Transverse colon (tissue), 4 donors: ENCODE measurements around the gene PGM2. TPM values are rescaled to one million over a fixed set of nuclear protein-coding genes. Genes with fewer than 3 reads are reported as not detected.

Experiments used
- DNase-seq: peaks from one replicate; pipeline ENCODE4 v3.0.0-alpha.2; 2019
- H3K27ac ChIP-seq, 4 donors: fragments of 200-600 bp; sonication (generic); 2 replicates each; pipeline ENCODE4 v1.5.1; 2016 to 2018; ENCODE audit warnings: inconsistent platforms in 4 of 4
- H3K27me3 ChIP-seq: fragments of 200-600 bp; sonication (generic); 2 replicates; pipeline ENCODE4 v1.5.1; 2017; ENCODE audit warnings: inconsistent platforms
- H3K36me3 ChIP-seq, 4 donors: fragments of 200-600 bp; sonication (generic); 2 replicates each; pipeline ENCODE4 v1.5.1; 2017 to 2019; ENCODE audit warnings: inconsistent platforms in 4 of 4
- H3K4me1 ChIP-seq, 4 donors: fragments of 200-600 bp; sonication (generic); 2 replicates each; pipeline ENCODE4 v1.5.1; 2017 to 2020; ENCODE audit warnings: inconsistent platforms in 4 of 4
- H3K4me3 ChIP-seq, 4 donors: fragments of 200-600 bp; sonication (generic); 1 replicate in 1 of 4; 2 replicates in 3 of 4; pipeline versions ENCODE4 v1.5.1 to v1.6.1; 2017 to 2019; ENCODE audit warnings: inconsistent platforms in 4 of 4
- H3K9me3 ChIP-seq, 2 donors: fragments of 200-600 bp; sonication (generic); 2 replicates each; pipeline ENCODE4 v1.5.1; 2017 to 2019; ENCODE audit warnings: inconsistent platforms in 2 of 2
- EP300 ChIP-seq: sonication (generic); formaldehyde crosslinking; IDR thresholded peaks from one replicate; pipeline ENCODE4 v1.6.1; 2017; ENCODE audit warnings: antibody characterized with exemption, low read depth
- POLR2A ChIP-seq: fragments of 450-650 bp; IDR thresholded peaks from one replicate; pipeline ENCODE4 v1.6.1; 2016; ENCODE audit warnings: antibody characterized with exemption, mild to moderate bottlenecking, moderate library complexity
- POLR2AphosphoS5 ChIP-seq, 3 donors: sonication (generic); formaldehyde crosslinking; IDR thresholded peaks; one replicate each; pipeline ENCODE4 v1.6.1; 2016; ENCODE audit warnings: antibody characterized with exemption in 3 of 3
- WGBS, 2 donors: methylation state at CpG; one replicate each; pipeline ENCODE4 v1.1.5; 2018; ENCODE audit warnings: low coverage in 1 of 2; 5-methylcytosine and 5-hydroxymethylcytosine counted together
- in situ Hi-C, 4 donors: fragments of 200-750 bp; cut with MboI; loops; one replicate each; pipeline versions ENCODE4 v1.15.0 to v1.15.1; 2017; ENCODE audit warnings: low sequenced_read_pairs in 3 of 4, low pct_ligation_motif_present in 1 of 4, low pct_unique_long_range_greater_than_20kb in 1 of 4
- intact Hi-C: fragments of 100-400 bp; cut with DNase I; formaldehyde crosslinking; loops from one replicate; pipeline ENCODE4 v1.15.1; 2023; ENCODE audit warnings: low total_unique reads
- total RNA-seq, 4 donors: library from RNA; depleted of rRNA; stranded (reverse); fragments of >200 nt; gene quantifications; one replicate each; pipeline ENCODE4 v1.1.0, GENCODE V29; 2016
- TF ChIP-seq, protein P1 (sequence below), 5 experiments: fragments of 200-600 bp in 3 of 5; fragments of 450-650 bp in 2 of 5; sonication (generic) in 3 of 5; IDR thresholded peaks; 1 replicate in 2 of 5; 2 replicates in 3 of 5; pipeline ENCODE4 v1.5.1; 2016 to 2017; ENCODE audit warnings: antibody characterized with exemption in 5 of 5, inconsistent platforms in 3 of 5, mild to moderate bottlenecking in 2 of 5, moderate library complexity in 1 of 5

PGM2 gene
- total RNA-seq, 4 donors from 2014 or later: 5.8 to 21.0 (median 14.7) TPM

- Histone ChIP-seq H3K4me1 (peaks cover 0 to 5% (median 0%) of the 10 kb centered on the region in 4 donors), H3K4me3 (no peak overlapping the region), H3K36me3 (no peaks in the 10 kb centered on the region), H3K9me3 (no peaks in the 10 kb centered on the region), H3K27ac (no peak overlapping the region), H3K27me3 (no peaks in the 10 kb centered on the region)
- no peak for DNase-seq
- TF ChIP-seq POLR2AphosphoS5 (IDR thresholded peaks at IDR 0.05): no peak
- TF ChIP-seq EP300: no peak
- no peak for TF ChIP-seq POLR2A
- TF ChIP-seq, protein P1, sequence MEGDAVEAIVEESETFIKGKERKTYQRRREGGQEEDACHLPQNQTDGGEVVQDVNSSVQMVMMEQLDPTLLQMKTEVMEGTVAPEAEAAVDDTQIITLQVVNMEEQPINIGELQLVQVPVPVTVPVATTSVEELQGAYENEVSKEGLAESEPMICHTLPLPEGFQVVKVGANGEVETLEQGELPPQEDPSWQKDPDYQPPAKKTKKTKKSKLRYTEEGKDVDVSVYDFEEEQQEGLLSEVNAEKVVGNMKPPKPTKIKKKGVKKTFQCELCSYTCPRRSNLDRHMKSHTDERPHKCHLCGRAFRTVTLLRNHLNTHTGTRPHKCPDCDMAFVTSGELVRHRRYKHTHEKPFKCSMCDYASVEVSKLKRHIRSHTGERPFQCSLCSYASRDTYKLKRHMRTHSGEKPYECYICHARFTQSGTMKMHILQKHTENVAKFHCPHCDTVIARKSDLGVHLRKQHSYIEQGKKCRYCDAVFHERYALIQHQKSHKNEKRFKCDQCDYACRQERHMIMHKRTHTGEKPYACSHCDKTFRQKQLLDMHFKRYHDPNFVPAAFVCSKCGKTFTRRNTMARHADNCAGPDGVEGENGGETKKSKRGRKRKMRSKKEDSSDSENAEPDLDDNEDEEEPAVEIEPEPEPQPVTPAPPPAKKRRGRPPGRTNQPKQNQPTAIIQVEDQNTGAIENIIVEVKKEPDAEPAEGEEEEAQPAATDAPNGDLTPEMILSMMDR (IDR thresholded peaks at IDR 0.05): no peak
- WGBS, 2 donors: 65 to 75% methylated on average over 3 to 7 of the region's 7 CpGs
- intact Hi-C loops: no loop called here
- in situ Hi-C loops: no loop called here
Observed at GRCh38 chr4:37902212-37902611, 75.7 kb downstream of the PGM2 start.

- intact Hi-C loops: no loop called here
- TF ChIP-seq EP300: no peak
- no peak for TF ChIP-seq POLR2AphosphoS5 (IDR thresholded peaks at IDR 0.05)
- TF ChIP-seq, protein P1 (IDR thresholded peaks at IDR 0.05): no peak
- DNase-seq: no peak
- no peak overlapping the region for H3K27ac ChIP-seq
- no peaks in the 10 kb centered on the region for H3K9me3 ChIP-seq
- H3K36me3 ChIP-seq: no peaks in the 10 kb centered on the region
- WGBS, 2 donors: 79 to 86% methylated on average over 8 to 9 of the region's 9 CpGs
- in situ Hi-C loops: no loop called here
- peaks cover 0 to 5% (median 2%) of the 10 kb centered on the region in 4 donors for H3K4me1 ChIP-seq
- H3K27me3 ChIP-seq: no peaks in the 10 kb centered on the region
- H3K4me3 ChIP-seq: no peak overlapping the region
Observed at GRCh38 chr4:37902738-37903693, 76.5 kb downstream of the PGM2 start.

DNA sequence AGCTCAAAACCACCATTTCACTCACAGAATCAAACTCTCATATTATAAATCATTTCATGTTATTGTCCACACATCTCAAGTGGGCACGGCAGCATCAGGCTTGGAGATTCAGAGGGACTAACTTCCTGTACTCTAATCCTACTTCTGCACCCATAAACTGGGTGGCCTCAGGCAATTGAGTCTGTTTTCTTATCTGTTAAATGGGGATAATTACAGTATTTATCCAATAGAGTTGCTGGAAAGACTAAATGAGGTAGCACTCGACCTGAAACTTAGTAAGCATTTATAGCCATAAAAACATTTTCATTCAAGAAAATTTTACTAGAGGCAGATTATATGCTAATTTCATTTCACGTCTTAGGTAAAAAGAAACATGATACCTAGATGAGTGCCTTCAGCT lies 77.4 kb downstream of the PGM2 start:
- intact Hi-C loops: no loop called here
- peaks cover 0 to 7% (median 3%) of the 10 kb centered on the region in 4 donors for H3K4me1 ChIP-seq

DNA sequence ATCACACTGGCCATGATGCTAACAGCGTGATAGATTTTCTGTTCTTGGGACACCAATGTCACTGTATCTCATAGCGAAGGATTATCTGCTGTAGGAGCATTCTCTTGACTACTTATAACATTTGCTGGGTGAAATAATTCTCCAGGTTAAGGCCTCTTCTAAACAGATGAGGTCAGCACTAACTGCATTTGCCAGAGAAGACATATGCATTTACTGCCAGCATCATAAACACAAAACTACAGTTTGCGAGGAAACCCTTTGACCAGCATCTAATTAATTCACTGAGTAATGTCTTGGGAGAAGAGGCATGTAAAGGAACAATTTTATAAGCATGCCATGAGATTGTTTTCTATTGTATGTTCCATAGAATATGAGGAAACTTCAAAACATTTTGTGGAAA lies 78.3 kb downstream of the PGM2 start:
- DNase-seq: no peak
- no peaks in the 10 kb centered on the region for H3K9me3 ChIP-seq
- in situ Hi-C loops: no loop called here
- H3K36me3 ChIP-seq: no peaks in the 10 kb centered on the region
- no peak for TF ChIP-seq POLR2A
- H3K4me1 ChIP-seq: peaks cover 0 to 9% (median 6%) of the 10 kb centered on the region in 4 donors
- H3K27me3 ChIP-seq: no peaks in the 10 kb centered on the region
- WGBS, 2 donors: 87 to 92% methylated on average over 3 of the region's 3 CpGs
- H3K4me3 ChIP-seq: no peak overlapping the region
- intact Hi-C loops: no loop called here
- H3K27ac ChIP-seq: no peak overlapping the region

More for the DNA sequence above, 77.4 kb downstream of the PGM2 start:
- DNase-seq: no peak
- Histone ChIP-seq H3K27ac (no peak overlapping the region), H3K27me3 (no peaks in the 10 kb centered on the region), H3K4me3 (no peak overlapping the region), H3K9me3 (no peaks in the 10 kb centered on the region), H3K36me3 (no peaks in the 10 kb centered on the region)
- no peak for TF ChIP-seq POLR2AphosphoS5 (IDR thresholded peaks at IDR 0.05)
- TF ChIP-seq EP300: no peak
- no peak for TF ChIP-seq POLR2A
- TF ChIP-seq, protein P1 (IDR thresholded peaks at IDR 0.05): no peak
- in situ Hi-C loops: no loop called here
- WGBS, 2 donors: 68 to 80% methylated on average over 3 of the region's 3 CpGs
